Myocyte (in vitro differentiated cells): ENCODE measurements around the gene IFNA14. TPM values are rescaled to one million over a fixed set of nuclear protein-coding genes. Genes with fewer than 3 reads are reported as not detected.
"Not testable (repeated sequence)": the region's sequence is repeated elsewhere in the genome, so short reads cannot be mapped to it uniquely, and the experiment has no call there.

Experiments
- DNase-seq: peaks from one replicate; pipeline ENCODE4 v3.0.0-alpha.2; 2012; ENCODE audit warnings: low read depth
- total RNA-seq: library from RNA; depleted of rRNA; stranded (reverse); fragments of >200 nt; gene quantifications from 2 replicates; pipeline ENCODE4 v1.2.3, GENCODE V29; 2014

IFNA14 gene
- total RNA-seq, 1 donor from 2014 or later: not detected

DNA sequence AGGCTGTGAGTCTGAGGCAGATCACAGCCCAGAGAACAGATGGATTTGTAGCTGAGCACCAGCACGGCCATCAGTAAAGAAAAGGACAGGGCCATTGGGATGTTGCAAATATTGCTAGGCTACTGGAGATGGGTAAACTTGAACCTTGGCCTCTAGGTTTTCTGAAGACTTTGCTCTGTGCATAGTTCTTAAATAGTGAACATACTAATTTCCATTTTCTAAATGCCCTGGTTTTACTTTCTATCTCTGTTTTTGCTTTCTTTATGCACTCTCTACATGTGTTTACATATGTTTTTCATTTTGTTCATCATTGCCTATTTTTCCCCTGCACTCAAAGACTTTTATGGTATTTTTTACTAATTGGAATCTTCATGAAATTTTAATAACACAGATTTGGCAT lies 22.6 kb downstream of the IFNA14 start, which contains the start of gene IFNA16:
Gene IFNA16 (minus strand): TSS at position 101 of the 400 bp plus-strand sequence. CDS start 6 bp downstream, at position 95.
- not testable (repeated sequence) for DNase-seq

DNA sequence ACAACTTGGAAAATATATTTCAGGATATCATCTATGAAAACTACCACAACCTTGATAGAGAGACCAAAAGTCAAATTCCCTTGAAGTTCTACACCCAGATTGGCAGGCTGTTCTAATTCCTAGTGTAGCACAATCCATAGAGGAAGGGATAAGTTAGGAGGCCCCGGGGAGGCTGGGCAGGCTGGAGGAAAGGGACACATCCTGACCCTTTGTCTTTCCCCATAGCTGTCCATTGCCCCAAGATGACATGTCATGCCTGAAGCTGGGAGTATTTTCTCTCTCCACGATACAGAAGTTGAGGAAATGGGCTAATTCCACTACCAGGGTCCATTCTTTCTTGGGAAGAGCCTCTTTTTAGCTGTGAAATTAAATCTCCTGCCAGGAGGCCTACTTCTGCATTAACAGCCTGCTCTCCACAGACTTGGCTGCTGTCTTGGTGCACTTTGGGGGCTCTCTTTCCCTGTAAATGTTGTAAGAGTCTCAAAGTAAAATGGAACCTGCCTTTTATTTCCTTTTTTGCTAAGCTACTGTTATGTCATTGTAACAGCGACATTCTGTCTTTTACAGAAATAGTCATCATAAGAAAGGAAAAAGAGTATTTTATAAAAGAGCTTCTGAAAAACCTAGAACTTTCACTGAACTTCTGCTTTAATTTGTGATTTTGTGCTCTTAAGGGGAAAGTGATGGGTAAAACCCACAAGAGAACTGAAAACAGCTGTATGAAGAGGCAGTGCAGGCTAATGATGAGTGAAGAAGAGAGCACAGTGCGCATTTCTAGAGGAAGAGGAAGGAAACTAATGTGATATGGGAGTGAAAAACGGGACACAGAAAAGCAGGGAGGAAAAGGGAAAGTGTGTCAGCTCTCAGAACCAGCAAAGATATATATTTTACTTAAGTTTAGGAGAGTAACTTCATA lies 26.1 kb downstream of the IFNA14 start:
- DNase-seq: peak; percentile 9

DNA sequence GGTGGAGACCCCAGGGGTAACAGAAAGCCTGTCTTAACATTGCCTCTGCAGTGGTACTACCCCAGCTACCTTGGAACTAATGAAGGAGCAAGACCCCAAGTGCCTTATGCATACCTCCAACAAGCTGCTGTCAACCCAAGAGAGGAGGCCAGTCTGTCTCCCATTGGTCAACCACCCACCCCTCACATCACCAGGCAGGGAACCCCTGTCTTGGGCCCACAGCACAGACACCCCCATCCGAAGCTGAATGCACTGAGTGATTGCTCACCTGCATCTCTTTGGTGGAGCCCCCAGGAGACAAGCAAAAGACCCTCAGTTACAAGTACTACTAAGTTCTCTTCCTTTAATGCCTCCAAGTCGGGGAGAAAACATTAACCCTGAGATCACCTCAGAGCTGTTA lies 27.6 kb downstream of the IFNA14 start:
- not testable (repeated sequence) for DNase-seq

DNA sequence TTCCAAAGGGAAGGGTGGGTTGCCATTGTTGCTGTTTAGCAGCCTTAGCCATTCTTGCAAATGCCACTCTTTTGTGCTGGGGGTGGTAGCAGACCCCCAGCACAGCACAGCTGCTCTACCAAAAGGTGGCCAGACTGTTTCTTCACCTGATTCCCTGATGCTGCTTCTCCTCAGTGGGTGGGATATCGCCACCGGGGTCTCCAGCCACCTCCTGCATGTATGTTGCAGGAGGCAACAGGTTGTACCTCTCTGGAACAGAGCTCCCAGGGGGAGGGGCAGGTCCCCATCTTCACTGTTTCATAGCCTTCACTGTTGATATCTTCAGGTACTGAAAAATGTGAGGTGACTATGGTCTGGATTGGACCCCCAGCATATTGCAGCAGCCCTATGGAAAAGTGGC lies 29.0 kb downstream of the IFNA14 start:
- not testable (repeated sequence) for DNase-seq

DNA sequence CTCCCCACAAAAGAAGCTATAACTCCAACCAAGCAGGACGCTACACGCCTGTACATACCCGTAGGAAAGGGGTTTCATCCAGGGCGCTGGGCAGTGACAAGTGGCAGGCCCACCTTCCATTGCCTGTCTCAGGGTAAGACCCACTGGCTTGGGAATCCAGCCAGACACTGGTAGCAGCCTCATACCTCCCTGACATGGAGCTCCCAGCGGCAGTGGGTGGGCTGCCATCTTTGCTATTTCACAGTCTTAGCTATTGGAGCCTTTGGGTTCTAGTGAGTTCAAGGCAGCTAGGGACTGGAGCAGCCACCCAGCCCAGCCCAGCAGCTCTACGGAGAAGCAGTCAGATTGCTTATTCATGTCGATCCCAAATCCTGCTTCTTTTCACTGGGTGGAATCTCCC lies 29.5 kb downstream of the IFNA14 start:
- DNase-seq: no peak

DNA sequence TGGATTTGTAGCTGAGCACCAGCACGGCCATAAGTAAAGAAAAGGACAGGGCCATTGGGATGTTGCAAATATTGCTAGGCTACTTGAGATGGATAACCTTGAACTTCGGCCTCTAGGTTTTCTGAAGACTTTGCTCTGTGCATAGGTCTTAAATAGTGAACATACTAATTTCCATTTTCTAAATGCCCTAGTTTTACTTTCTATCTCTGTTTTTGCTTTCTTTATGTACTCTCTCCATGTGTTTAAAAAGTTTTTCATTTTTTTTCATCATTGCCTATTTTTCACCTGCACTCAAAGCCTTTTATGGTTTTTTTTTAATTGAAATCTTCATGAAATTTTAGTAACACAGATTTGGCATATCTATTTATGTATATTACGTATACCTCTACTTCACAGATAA lies 32.8 kb downstream of the IFNA14 start, which contains the start of gene IFNA10:
Gene IFNA10 (minus strand): TSS at position 101 of the 400 bp plus-strand sequence. CDS start 46 bp downstream, at position 55.
- DNase-seq: not testable (repeated sequence)

DNA sequence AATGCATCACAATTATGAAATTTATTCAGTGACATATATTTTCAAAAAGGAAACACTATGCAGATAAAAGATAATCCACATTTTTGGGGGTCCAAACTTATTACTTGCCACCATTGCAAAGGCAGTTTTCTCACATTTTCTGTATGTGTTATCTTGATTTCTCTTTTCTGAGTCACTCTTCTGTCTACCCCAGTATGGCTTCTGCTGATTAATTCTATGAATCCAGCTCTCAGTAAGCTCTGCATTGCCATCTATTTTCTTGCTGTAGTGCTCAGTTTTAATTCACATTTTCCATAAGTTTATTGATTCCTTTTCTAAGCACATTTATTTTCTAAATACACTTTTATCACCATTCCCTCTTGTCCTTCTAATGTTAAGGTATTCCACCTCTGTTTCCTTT lies 34.6 kb downstream of the IFNA14 start:
- no peak for DNase-seq

DNA sequence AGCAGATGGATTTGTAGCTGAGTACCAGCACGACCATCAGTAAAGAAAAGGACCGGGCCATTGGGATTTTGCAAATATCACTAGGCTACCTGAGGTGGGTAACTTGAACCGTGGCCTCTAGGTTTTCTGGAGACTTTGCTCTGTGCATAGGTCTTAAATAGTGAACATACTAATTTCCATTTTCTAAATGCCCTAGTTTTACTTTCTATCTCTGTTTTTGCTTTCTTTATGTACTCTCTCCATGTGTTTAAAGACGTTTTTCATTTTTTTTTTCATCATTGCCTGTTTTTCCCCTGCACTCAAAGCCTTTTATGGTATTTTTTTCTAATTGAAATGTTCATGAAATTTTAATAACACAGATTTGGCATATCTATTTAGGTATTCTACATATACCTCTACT lies 37.7 kb downstream of the IFNA14 start, which contains the start of gene IFNA7:
Gene IFNA7 (minus strand): TSS at position 101 of the 400 bp plus-strand sequence. CDS start 40 bp downstream, at position 61.
- not testable (repeated sequence) for DNase-seq

DNA sequence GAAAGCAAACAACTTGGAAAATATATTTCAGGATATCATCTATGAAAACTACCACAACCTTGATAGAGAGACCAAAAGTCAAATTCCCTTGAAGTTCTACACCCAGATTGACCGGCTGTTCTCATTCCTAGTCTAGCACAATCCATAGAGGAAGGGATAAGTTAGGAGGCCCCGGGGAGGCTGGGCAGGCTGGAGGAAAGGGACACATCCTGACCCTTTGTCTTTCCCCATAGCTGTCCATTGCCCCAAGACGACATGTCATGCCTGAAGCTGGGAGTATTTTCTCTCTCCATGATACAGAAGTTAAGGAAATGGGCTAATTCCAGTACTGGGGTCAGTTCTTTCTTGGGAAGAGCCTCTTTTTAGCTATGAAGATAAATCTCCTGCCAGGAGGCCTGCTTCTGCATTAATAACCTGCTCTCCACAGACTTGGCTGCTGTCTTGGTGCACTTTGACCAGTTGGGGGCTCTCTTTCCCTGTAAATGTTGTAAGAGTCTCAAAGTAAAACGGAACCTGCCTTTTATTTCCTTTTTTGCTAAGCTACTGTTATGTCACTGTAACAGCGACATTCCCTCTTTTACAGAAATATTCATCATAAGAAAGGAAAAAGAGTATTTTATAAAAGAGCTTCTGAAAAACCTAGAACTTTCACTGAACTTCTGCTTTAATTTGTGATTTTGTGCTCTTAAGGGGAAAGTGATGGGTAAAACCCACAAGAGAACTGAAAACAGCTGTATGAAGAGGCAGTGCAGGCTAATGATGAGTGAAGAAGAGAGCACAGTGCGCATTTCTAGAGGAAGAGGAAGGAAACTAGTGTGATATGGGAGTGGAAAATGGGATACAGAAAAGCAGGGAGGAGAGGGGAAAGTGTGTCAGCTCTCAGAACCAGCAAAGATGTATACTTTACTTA lies 44.7 kb downstream of the IFNA14 start:
- peak; percentile 31 for DNase-seq

Other genes starting within 250 kb of the IFNA14 start
- gene HACD4, start 208.4 kb downstream of the IFNA14 start, total RNA-seq: 0.10 and 0.16 TPM in 2 replicates
- not detected in 2 replicates for gene IFNB1, start 162.1 kb downstream of the IFNA14 start, total RNA-seq
- not detected in 2 replicates for gene IFNW1, start 98.2 kb downstream of the IFNA14 start, total RNA-seq
- gene IFNA21, start 73.3 kb downstream of the IFNA14 start, total RNA-seq: not detected in 2 replicates
- not detected in 2 replicates for gene IFNA4, start 52.4 kb downstream of the IFNA14 start, total RNA-seq
- gene IFNA7, start 37.8 kb downstream of the IFNA14 start, total RNA-seq: not detected in 2 replicates
- gene IFNA10, start 32.9 kb downstream of the IFNA14 start, total RNA-seq: not detected in 2 replicates
- gene IFNA16, start 22.7 kb downstream of the IFNA14 start, total RNA-seq: not detected in 2 replicates
- not detected in 2 replicates for gene IFNA17, start 11.8 kb downstream of the IFNA14 start, total RNA-seq
- gene IFNA5, start 65.3 kb upstream of the IFNA14 start, total RNA-seq: not detected in 2 replicates
- gene KLHL9, start 95.4 kb upstream of the IFNA14 start, total RNA-seq: 24.7 and 26.5 TPM in 2 replicates
- gene IFNA6, start 110.9 kb upstream of the IFNA14 start, total RNA-seq: not detected in 2 replicates
- gene IFNA13, start 128.1 kb upstream of the IFNA14 start, total RNA-seq: not detected in 2 replicates
- not detected in 2 replicates for gene IFNA2, start 145.4 kb upstream of the IFNA14 start, total RNA-seq
- not detected in 2 replicates for gene IFNA8, start 169.1 kb upstream of the IFNA14 start, total RNA-seq
- gene IFNA1, start 200.4 kb upstream of the IFNA14 start, total RNA-seq: not detected in 2 replicates
- 0.31 TPM in 1 of 2 replicates, not detected in the other for gene IFNE, start 242.3 kb upstream of the IFNA14 start, total RNA-seq